Psoas muscle (tissue), 8 donors: ENCODE measurements around the gene ASH1L. TPM values are rescaled to one million over a fixed set of nuclear protein-coding genes. Genes with fewer than 3 reads are reported as not detected.
A peak's percentile ranks its signal among the peaks of the same experiment; 100 is the strongest.
"Not testable (repeated sequence)": the region's sequence is repeated elsewhere in the genome, so short reads cannot be mapped to it uniquely, and the experiment has no call there.

Source experiments
- ATAC-seq, 4 donors: fragments of 200-7000 bp; cut with Tn5 transposase; one replicate each; pipeline ENCODE4 v1.9.1; 2020; ENCODE audit warnings: moderate library complexity in 3 of 4, mild to moderate bottlenecking in 2 of 4
- DNase-seq, 2 donors: peaks; one replicate each; pipeline ENCODE4 v3.0.0-alpha.2; 2020
- H3K27ac ChIP-seq: fragments of 200-600 bp; one replicate; pipeline ENCODE4 v1.8.0; 2022
- H3K27me3 ChIP-seq, 3 donors: fragments of 200-600 bp in 1 of 3; one replicate each; pipeline versions ENCODE4 v1.6.1 to v1.8.0; 2013 to 2022; ENCODE audit warnings: low read length in 2 of 3, mild to moderate bottlenecking in 2 of 3, moderate library complexity in 1 of 3; ENCODE audit not compliant: insufficient read depth in 3 of 3
- H3K36me3 ChIP-seq, 2 donors: fragments of 200-600 bp in 1 of 2; one replicate each; pipeline versions ENCODE4 v1.6.1 to v1.8.0; 2013 to 2022; ENCODE audit warnings: low read depth in 1 of 2, mild to moderate bottlenecking in 1 of 2, moderate library complexity in 1 of 2; ENCODE audit not compliant: insufficient read depth in 1 of 2
- H3K4me1 ChIP-seq: fragments of 200-600 bp; one replicate; pipeline ENCODE4 v1.8.0; 2022
- H3K4me3 ChIP-seq: fragments of 200-600 bp; one replicate; pipeline ENCODE4 v1.8.0; 2022; ENCODE audit warnings: mild to moderate bottlenecking
- H3K9me3 ChIP-seq: fragments of 200-600 bp; one replicate; pipeline ENCODE4 v1.8.0; 2022
- CTCF ChIP-seq: fragments of 200-600 bp; IDR thresholded peaks from one replicate; pipeline ENCODE4 v1.8.0; 2022; ENCODE audit warnings: antibody characterized with exemption
- WGBS, 3 donors: extraction: QIAGEN DNeasy Blood & Tissue Kit; methylation state at CpG; one replicate each; pipeline versions ENCODE4 v1.1.6 to v1.1.7; 2013; 5-methylcytosine and 5-hydroxymethylcytosine counted together
- intact Hi-C, 2 donors: fragments of 100-400 bp; cut with DNase I; formaldehyde crosslinking; loops; one replicate each; pipeline versions ENCODE4 v1.11.0 to v1.14.2; 2022
- long read RNA-seq, 2 donors: library from polyadenylated mRNA; unstranded; transcript quantifications; one replicate each; pipeline ENCODE4 v2.0.0, GENCODE V29; 2021
- polyA plus RNA-seq, 3 donors: library from polyadenylated mRNA; stranded (reverse); fragments of 200-250 nt; gene quantifications; one replicate each; pipeline ENCODE4 v1.2.3, GENCODE V29; 2013
- total RNA-seq, 4 donors: library from RNA; stranded (reverse); fragmentation: NEBNext Ultra II Directional in 2 of 4; extraction: Animal tissue kit (Norgen Biotek cat#: 25700) in 2 of 4; gene quantifications; one replicate each; pipeline versions ENCODE4 v1.2.1 to v1.2.4, GENCODE V29; 2021 to 2023
- donor health status: healthy with polysubstance abuse.
- donor health status: DM: no; HTN: no; CAD: no; lungs with moderate emphysema.
- donor health status: Bipolar disorder and iron deficiency.
- donor health status: healthy.
- donor health status: DM: yes; HTN: yes; CAD: no.
- donor health status: DM: no; HTN: no; CAD: no.
- donor health status: DM: no; HTN: no; CAD: no.
- donor health status: DM: yes; HTN: yes; CAD: no.

Gene ASH1L
- total RNA-seq (10 to 100 TPM; 41.6 to 52.0 (median 47.6) TPM), polyA plus RNA-seq (10 to 100 TPM in 1 of 3 donors, 1 to 10 TPM in 2; 6.5 to 29.0 (median 7.8) TPM)
- long read RNA-seq, donor 1, partial matches to known transcripts: 11 of 29 reads
- long read RNA-seq, donor 1, other reads (novel, unspliced or antisense): 18 of 29 reads
- long read RNA-seq, donor 2, partial matches to known transcripts: 29 of 52 reads
- long read RNA-seq, donor 2, other reads (novel, unspliced or antisense): 23 of 52 reads

- intact Hi-C loops: no loop called here
- Histone ChIP-seq H3K27me3 (no peaks in the 10 kb centered on the region), H3K4me1 (peaks cover 42% of the 10 kb centered on the region), H3K36me3 (peaks cover 0 to 5% of the 10 kb centered on the region in 2 donors), H3K27ac (peak within 1 kb of the TSS; percentile 98), H3K9me3 (no peaks in the 10 kb centered on the region), H3K4me3 (peak within 1 kb of the TSS; percentile 98)
- peak; percentile 91 to 94 (median 94) for ATAC-seq
- 0 to 1% (median 0%) methylated on average over 49 to 84 of the region's 87 CpGs for WGBS, 3 donors
- DNase-seq: peak; percentile 95 to 97
- TF ChIP-seq CTCF: no peak
These were observed at the start of gene ASH1L for GRCh38 chr1:155562581-155563376. Gene ASH1L, minus strand, starts transcription at chr1:155562803. Its CDS starts 41,284 bp downstream, at chr1:155521519.

GRCh38 chr1:155610257-155610647 lies 47.6 kb upstream of the ASH1L start:
- Histone ChIP-seq H3K4me3 (peak overlapping the region; percentile 85), H3K36me3 (peaks cover 0 to 18% of the 10 kb centered on the region in 2 donors)
- H3K27ac ChIP-seq, H3K4me1 ChIP-seq, DNase-seq, H3K9me3 ChIP-seq, H3K27me3 ChIP-seq, intact Hi-C loops: not testable (repeated sequence)
- peak; percentile 32 to 49 (median 38) for ATAC-seq
- 0 to 4% (median 0%) methylated on average over 4 to 5 of the region's 33 CpGs for WGBS, 3 donors

GRCh38 chr1:155609515-155610256 lies 47.1 kb upstream of the ASH1L start, which contains the start of gene MSTO1:
Gene MSTO1, plus strand, starts transcription at chr1:155610218. Its CDS starts 31 bp downstream, at chr1:155610249.
- Histone ChIP-seq H3K36me3 (peaks cover 0 to 16% of the 10 kb centered on the region in 2 donors), H3K9me3 (no peaks in the 10 kb centered on the region), H3K4me3 (peak within 1 kb of the TSS; percentile 85), H3K27ac (peak within 1 kb of the TSS; percentile 86), H3K27me3 (no peaks in the 10 kb centered on the region), H3K4me1 (no peaks in the 10 kb centered on the region)
- no peak for TF ChIP-seq CTCF
- 7 to 9% (median 9%) methylated on average over 37 to 46 of the region's 47 CpGs for WGBS, 3 donors
- DNase-seq (peak; percentile 96 to 97), ATAC-seq (peak; percentile 99)
- intact Hi-C loops: no loop called here

- peaks cover 0 to 13% of the 10 kb centered on the region in 2 donors for H3K36me3 ChIP-seq
- no peaks in the 10 kb centered on the region for H3K9me3 ChIP-seq
- no peak overlapping the region for H3K27ac ChIP-seq
- DNase-seq (no peak), ATAC-seq (no peak)
- no peak overlapping the region for H3K4me3 ChIP-seq
- TF ChIP-seq CTCF: no peak
- no peaks in the 10 kb centered on the region for H3K4me1 ChIP-seq
- WGBS, 3 donors: 95% methylated on average over 9 of the region's 9 CpGs
- no peaks in the 10 kb centered on the region for H3K27me3 ChIP-seq
- intact Hi-C loops: no loop called here
These were observed 46.3 kb upstream of the ASH1L start for GRCh38 chr1:155608888-155609225.

GRCh38 chr1:155607708-155608107 lies 45.1 kb upstream of the ASH1L start:
- intact Hi-C loops: no loop called here
- no peak for ATAC-seq
- H3K36me3 ChIP-seq: peaks cover 0 to 8% of the 10 kb centered on the region in 2 donors

More at GRCh38 chr1:155607708-155608107, 45.1 kb upstream of the ASH1L start:
- Histone ChIP-seq H3K9me3 (no peaks in the 10 kb centered on the region), H3K4me1 (no peaks in the 10 kb centered on the region), H3K27me3 (no peaks in the 10 kb centered on the region), H3K4me3 (no peak overlapping the region), H3K27ac (no peak overlapping the region)
- WGBS, 3 donors: 71 to 74% (median 73%) methylated on average over 7 of the region's 7 CpGs
- DNase-seq: no peak
- TF ChIP-seq CTCF: no peak
